Mucosa of descending colon (tissue), 3 donors: ENCODE data around the gene KANK4. TPM values are rescaled to one million over a fixed set of nuclear protein-coding genes. Genes with fewer than 3 reads are reported as not detected.

Experiments
- ATAC-seq: fragments of 200-7000 bp; cut with Tn5 transposase; one replicate; pipeline ENCODE4 v1.9.1; 2020; ENCODE audit warnings: mild to moderate bottlenecking, moderate library complexity
- DNase-seq, 3 donors: peaks; one replicate each; pipeline ENCODE4 v3.0.0-alpha.2; 2020
- H3K36me3 ChIP-seq: fragments of 200-600 bp; one replicate; pipeline ENCODE4 v1.8.0; 2021; ENCODE audit warnings: low read depth, mild to moderate bottlenecking
- H3K4me1 ChIP-seq: fragments of 200-600 bp; one replicate; pipeline ENCODE4 v1.8.0; 2021; ENCODE audit warnings: low read depth, mild to moderate bottlenecking
- H3K4me3 ChIP-seq: fragments of 200-600 bp; one replicate; pipeline ENCODE4 v1.8.0; 2021; ENCODE audit warnings: mild to moderate bottlenecking
- H3K9me3 ChIP-seq: fragments of 200-600 bp; one replicate; pipeline ENCODE4 v1.8.0; 2021; ENCODE audit warnings: mild to moderate bottlenecking
- intact Hi-C, 2 donors: fragments of 100-400 bp; cut with DNase I in 1 of 2; cut with micrococcal nuclease in 1 of 2; formaldehyde crosslinking; loops; one replicate each; pipeline versions ENCODE4 v1.11.0 to v1.11.1; 2022; cut with DNase I, micrococcal nuclease
- total RNA-seq, 3 donors: library from RNA; stranded (reverse); fragmentation: NEBNext Ultra II Directional in 2 of 3; extraction: Animal tissue kit (Norgen Biotek cat#: 25700) in 2 of 3; gene quantifications; one replicate each; pipeline versions ENCODE4 v1.2.1 to v1.2.4, GENCODE V29; 2021 to 2023
- TF ChIP-seq, protein P1 (sequence below): fragments of 200-600 bp; IDR thresholded peaks from one replicate; pipeline ENCODE4 v1.8.0; 2022; ENCODE audit warnings: antibody characterized with exemption, mild to moderate bottlenecking
- donor health status: DM: no; HTN: no; CAD: no; lungs with moderate emphysema.
- donor health status: DM: no; HTN: no; CAD: no.
- donor health status: DM: no; HTN: yes; CAD: no.

KANK4 gene
- total RNA-seq, 3 donors from 2014 or later, result 1.6 to 2.6 (median 1.7) TPM

DNA sequence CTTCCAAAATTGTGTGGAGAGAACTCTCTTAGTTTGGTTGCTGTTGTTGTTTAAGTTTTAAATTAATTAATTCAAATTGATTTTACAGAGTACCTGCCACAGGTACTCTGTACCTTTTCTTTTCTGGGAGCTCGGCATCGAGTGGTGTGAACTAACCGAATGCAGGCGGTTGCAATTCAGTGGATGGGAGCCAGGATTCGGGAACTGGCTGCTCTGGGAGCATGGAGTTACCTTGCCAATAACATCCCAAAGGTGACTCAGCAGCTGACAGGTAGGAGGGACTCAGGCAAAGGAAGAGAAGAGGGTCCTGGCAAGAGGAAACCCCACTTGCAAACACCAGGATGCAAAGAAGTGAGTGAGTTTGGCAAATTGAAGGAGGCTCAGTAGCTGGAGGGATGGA, 24.7 kb upstream of the KANK4 start:
- ATAC-seq (no peak), DNase-seq (no peak)
- TF ChIP-seq, protein P1, sequence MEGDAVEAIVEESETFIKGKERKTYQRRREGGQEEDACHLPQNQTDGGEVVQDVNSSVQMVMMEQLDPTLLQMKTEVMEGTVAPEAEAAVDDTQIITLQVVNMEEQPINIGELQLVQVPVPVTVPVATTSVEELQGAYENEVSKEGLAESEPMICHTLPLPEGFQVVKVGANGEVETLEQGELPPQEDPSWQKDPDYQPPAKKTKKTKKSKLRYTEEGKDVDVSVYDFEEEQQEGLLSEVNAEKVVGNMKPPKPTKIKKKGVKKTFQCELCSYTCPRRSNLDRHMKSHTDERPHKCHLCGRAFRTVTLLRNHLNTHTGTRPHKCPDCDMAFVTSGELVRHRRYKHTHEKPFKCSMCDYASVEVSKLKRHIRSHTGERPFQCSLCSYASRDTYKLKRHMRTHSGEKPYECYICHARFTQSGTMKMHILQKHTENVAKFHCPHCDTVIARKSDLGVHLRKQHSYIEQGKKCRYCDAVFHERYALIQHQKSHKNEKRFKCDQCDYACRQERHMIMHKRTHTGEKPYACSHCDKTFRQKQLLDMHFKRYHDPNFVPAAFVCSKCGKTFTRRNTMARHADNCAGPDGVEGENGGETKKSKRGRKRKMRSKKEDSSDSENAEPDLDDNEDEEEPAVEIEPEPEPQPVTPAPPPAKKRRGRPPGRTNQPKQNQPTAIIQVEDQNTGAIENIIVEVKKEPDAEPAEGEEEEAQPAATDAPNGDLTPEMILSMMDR, result no peak
- no peaks in the 10 kb centered on the region for H3K36me3 ChIP-seq
- intact Hi-C loops, result no loop called here
- no peak overlapping the region for H3K4me3 ChIP-seq
- H3K9me3 ChIP-seq, result no peaks in the 10 kb centered on the region
- no peaks in the 10 kb centered on the region for H3K4me1 ChIP-seq

DNA sequence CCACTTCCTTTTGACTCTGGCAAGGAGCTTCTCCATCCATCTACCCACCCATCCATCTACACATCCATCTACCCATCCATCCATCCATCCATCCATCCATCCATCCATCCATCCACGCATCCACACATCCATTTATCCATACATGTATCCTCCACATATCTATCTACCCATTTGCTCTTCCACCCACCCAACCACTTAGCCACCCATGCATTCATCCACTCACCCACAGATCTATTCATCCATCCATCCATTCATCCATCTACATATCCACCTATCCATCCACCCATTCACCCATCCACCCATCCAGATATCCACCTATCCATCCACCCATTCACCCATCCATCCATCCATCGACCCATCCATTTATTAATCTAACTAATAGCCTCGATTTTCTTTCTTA, 23.0 kb upstream of the KANK4 start:
- H3K36me3 ChIP-seq, result no peaks in the 10 kb centered on the region
- no peaks in the 10 kb centered on the region for H3K9me3 ChIP-seq
- no peak for DNase-seq
- ATAC-seq, result no peak
- TF ChIP-seq, protein P1, result no peak
- intact Hi-C loops, result no loop called here
- no peaks in the 10 kb centered on the region for H3K4me1 ChIP-seq
- H3K4me3 ChIP-seq, result no peak overlapping the region

DNA sequence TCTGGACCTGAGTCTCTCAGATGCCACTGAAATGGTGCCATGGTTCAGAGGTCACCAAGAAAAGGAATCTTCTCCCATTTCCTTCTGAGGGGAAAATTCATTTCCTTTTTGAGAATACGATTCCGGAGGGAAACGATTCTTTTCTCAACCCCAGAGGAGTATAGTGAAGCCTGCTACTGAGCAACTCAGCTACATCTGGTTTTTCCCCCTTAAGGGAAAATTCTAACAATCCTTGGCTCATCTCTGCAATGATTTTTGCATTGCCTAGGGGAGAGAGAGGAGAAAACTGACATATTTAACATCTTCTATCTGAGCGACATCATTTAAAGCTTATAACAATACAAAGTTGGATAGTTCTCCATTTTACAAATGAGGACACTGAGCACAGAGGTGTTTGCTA, 22.4 kb upstream of the KANK4 start:
- ATAC-seq, result no peak
- Histone ChIP-seq H3K4me3 (no peak overlapping the region), H3K36me3 (no peaks in the 10 kb centered on the region), H3K9me3 (no peaks in the 10 kb centered on the region), H3K4me1 (no peaks in the 10 kb centered on the region)
- TF ChIP-seq, protein P1, result no peak
- no peak for DNase-seq
- intact Hi-C loops, result no loop called here

DNA sequence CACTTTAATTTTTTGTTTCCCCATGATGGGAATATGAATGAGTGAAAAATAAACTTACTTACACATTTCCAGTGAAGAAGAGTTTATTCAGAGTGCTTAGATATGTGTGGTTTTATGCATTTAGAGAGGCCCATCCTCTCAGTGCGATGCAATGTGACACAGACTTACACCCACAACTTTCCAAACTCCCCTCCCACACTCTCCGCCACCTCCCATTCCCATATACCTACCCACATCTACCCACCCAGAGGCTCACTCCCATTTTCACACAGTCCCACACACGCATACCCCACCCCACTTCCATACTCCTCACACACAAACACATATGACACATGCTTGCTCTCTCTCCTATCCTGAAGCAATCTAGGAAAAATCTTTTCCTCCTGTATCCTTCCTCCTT, 21.9 kb upstream of the KANK4 start:
- H3K4me3 ChIP-seq, result no peak overlapping the region
- no peaks in the 10 kb centered on the region for H3K36me3 ChIP-seq
- intact Hi-C loops, result no loop called here
- ATAC-seq (no peak), DNase-seq (no peak)
- TF ChIP-seq, protein P1, result no peak
- no peaks in the 10 kb centered on the region for H3K9me3 ChIP-seq
- no peaks in the 10 kb centered on the region for H3K4me1 ChIP-seq

DNA sequence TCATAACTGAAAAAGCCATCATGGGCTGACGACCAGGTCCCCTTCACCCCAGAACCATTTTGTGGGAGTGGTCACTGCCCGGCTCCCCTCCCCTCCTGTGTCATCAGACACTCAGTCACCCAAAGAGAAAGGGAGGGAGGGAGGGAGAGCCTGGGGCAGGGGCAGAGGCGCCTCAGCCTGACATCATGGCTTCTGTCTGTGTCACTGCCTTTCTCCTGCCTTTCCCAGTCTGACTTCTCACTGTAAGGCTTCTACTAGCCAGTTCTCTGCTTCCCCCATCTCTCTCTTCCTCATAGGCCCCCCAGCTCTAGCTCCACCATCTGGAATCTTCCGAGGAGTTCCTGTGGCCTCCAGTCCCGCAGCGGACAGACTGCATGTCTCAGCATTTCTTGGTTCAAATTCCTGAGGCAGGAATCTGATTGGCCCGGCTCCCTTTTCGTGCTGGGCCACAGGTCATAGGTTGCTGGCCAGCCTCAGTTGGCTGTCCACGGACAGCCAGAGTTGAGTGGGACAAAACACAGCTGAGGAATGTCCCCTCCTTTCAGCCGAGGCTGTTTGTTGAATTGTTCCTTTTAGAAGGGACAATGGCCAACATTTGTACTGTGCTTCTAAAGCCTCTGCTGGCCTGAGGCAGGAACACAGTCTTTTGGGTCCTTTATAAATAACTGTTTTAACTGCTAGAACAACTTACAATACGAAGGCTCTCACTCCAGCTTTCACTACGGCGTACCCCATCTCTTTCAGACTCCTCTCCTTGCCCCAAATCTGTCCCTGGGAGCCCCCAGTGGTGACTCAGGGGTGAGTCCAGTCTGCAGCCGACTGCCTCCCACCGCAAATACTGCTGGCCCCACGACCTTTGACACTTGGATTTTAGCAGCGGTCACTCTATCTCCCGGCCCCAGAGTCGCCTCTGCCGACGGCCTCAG, 18.7 kb upstream of the KANK4 start:
- ATAC-seq, result no peak
- TF ChIP-seq, protein P1, result no peak
- Histone ChIP-seq H3K4me3 (no peak overlapping the region), H3K4me1 (no peaks in the 10 kb centered on the region), H3K9me3 (no peaks in the 10 kb centered on the region), H3K36me3 (no peaks in the 10 kb centered on the region)
- intact Hi-C loops, result no loop called here
- DNase-seq, result no peak
